Activated T-helper 1 cell treated with anti-CD3 and anti-CD28 coated beads, Interleukin-12 subunit alpha, Interleukin-12 subunit beta, Interleukin-2, Interleukin-4 antibody, amounts not matched to agents 30 ng/mL and 10 ng/mL and 1 ng/mL, durations not matched to agents 14 hours and 24 hours and 36 hours (primary cell): ENCODE data around the gene FGGY. TPM values are rescaled to one million over a fixed set of nuclear protein-coding genes. Genes with fewer than 3 reads are reported as not detected.

Experiments
- DNase-seq: peaks from one replicate; pipeline ENCODE4 v3.0.0; 2021; ENCODE audit warnings: low spot score
- H3K27ac Mint-ChIP-seq: one replicate; pipeline ENCODE4 v1.8.0; 2021; ENCODE audit warnings: mild to moderate bottlenecking, mixed read lengths
- H3K27me3 Mint-ChIP-seq: one replicate; pipeline ENCODE4 v1.8.0; 2022; ENCODE audit warnings: mild to moderate bottlenecking, moderate library complexity, mixed read lengths; ENCODE audit not compliant: insufficient read depth
- H3K36me3 Mint-ChIP-seq: one replicate; pipeline ENCODE4 v1.8.0; 2021; ENCODE audit warnings: low read depth, mixed read lengths
- H3K4me1 Mint-ChIP-seq: one replicate; pipeline ENCODE4 v1.8.0; 2021; ENCODE audit warnings: low read depth, mixed read lengths
- H3K4me3 Mint-ChIP-seq: one replicate; pipeline ENCODE4 v1.8.0; 2021; ENCODE audit warnings: mild to moderate bottlenecking, moderate library complexity, mixed read lengths
- H3K9me3 Mint-ChIP-seq: one replicate; pipeline ENCODE4 v1.8.0; 2021; ENCODE audit warnings: mixed read lengths
- intact Hi-C: fragments of 100-400 bp; cut with micrococcal nuclease; formaldehyde crosslinking; loops from one replicate; pipeline ENCODE4 v1.15.1; 2024
- total RNA-seq: library from RNA; stranded (reverse); gene quantifications from 2 replicates; pipeline ENCODE4 v1.2.3, GENCODE V29; 2022

FGGY gene
- total RNA-seq, 1 donor from 2014 or later = 7.1 TPM

GRCh38 chr1:59309795-59310548 is 13.1 kb downstream of the FGGY start:
- no peaks in the 10 kb centered on the region for H3K27me3 Mint-ChIP-seq
- H3K4me1 Mint-ChIP-seq = peaks cover 11% of the 10 kb centered on the region
- no peak overlapping the region for H3K4me3 Mint-ChIP-seq
- no peak for DNase-seq
- intact Hi-C loops = no loop called here
- H3K36me3 Mint-ChIP-seq = peaks cover 16% of the 10 kb centered on the region
- H3K9me3 Mint-ChIP-seq = peaks cover 24% of the 10 kb centered on the region
- H3K27ac Mint-ChIP-seq = no peak overlapping the region

- no peak for DNase-seq
- Mint-ChIP-seq H3K4me1 (peaks cover 18% of the 10 kb centered on the region), H3K9me3 (peaks cover 17% of the 10 kb centered on the region), H3K4me3 (no peak overlapping the region), H3K27me3 (no peaks in the 10 kb centered on the region), H3K36me3 (peaks cover 14% of the 10 kb centered on the region), H3K27ac (no peak overlapping the region)
- intact Hi-C loops = no loop called here
Observed at GRCh38 chr1:59310549-59311250, 13.8 kb downstream of the FGGY start.

- H3K4me3 Mint-ChIP-seq = no peak overlapping the region
- DNase-seq = no peak
- peaks cover 4% of the 10 kb centered on the region for H3K9me3 Mint-ChIP-seq
- intact Hi-C loops = no loop called here
- peaks cover 7% of the 10 kb centered on the region for H3K36me3 Mint-ChIP-seq
- peaks cover 26% of the 10 kb centered on the region for H3K4me1 Mint-ChIP-seq
- no peak overlapping the region for H3K27ac Mint-ChIP-seq
- no peaks in the 10 kb centered on the region for H3K27me3 Mint-ChIP-seq
Observed at GRCh38 chr1:59314776-59315528, 18.1 kb downstream of the FGGY start.

GRCh38 chr1:59315529-59316463 is 18.9 kb downstream of the FGGY start:
- no peak overlapping the region for H3K27ac Mint-ChIP-seq
- H3K4me3 Mint-ChIP-seq = no peak overlapping the region
- no peaks in the 10 kb centered on the region for H3K27me3 Mint-ChIP-seq
- no peak for DNase-seq
- peaks cover 4% of the 10 kb centered on the region for H3K9me3 Mint-ChIP-seq
- peaks cover 26% of the 10 kb centered on the region for H3K4me1 Mint-ChIP-seq
- intact Hi-C loops = no loop called here
- peaks cover 7% of the 10 kb centered on the region for H3K36me3 Mint-ChIP-seq

- no peak for DNase-seq
- intact Hi-C loops = no loop called here
- H3K4me1 Mint-ChIP-seq = peaks cover 26% of the 10 kb centered on the region
- no peak overlapping the region for H3K27ac Mint-ChIP-seq
- no peaks in the 10 kb centered on the region for H3K27me3 Mint-ChIP-seq
- H3K9me3 Mint-ChIP-seq = peaks cover 4% of the 10 kb centered on the region
- H3K4me3 Mint-ChIP-seq = no peak overlapping the region
- H3K36me3 Mint-ChIP-seq = peaks cover 7% of the 10 kb centered on the region
Observed at GRCh38 chr1:59316497-59317128, 19.7 kb downstream of the FGGY start.

- intact Hi-C loops = no loop called here
- Mint-ChIP-seq H3K27ac (no peak overlapping the region), H3K4me1 (peaks cover 26% of the 10 kb centered on the region), H3K4me3 (no peak overlapping the region), H3K27me3 (no peaks in the 10 kb centered on the region), H3K9me3 (peaks cover 2% of the 10 kb centered on the region), H3K36me3 (peaks cover 5% of the 10 kb centered on the region)
- no peak for DNase-seq
Observed at GRCh38 chr1:59317343-59317742, 20.4 kb downstream of the FGGY start.

- DNase-seq = no peak
- peaks cover 4% of the 10 kb centered on the region for H3K36me3 Mint-ChIP-seq
- no peak overlapping the region for H3K27ac Mint-ChIP-seq
- H3K9me3 Mint-ChIP-seq = no peaks in the 10 kb centered on the region
- H3K4me1 Mint-ChIP-seq = peaks cover 26% of the 10 kb centered on the region
- intact Hi-C loops = no loop called here
- H3K27me3 Mint-ChIP-seq = no peaks in the 10 kb centered on the region
- H3K4me3 Mint-ChIP-seq = no peak overlapping the region
Observed at GRCh38 chr1:59317780-59318179, 20.9 kb downstream of the FGGY start.

GRCh38 chr1:59318271-59318860 is 21.5 kb downstream of the FGGY start:
- no peak overlapping the region for H3K27ac Mint-ChIP-seq
- peaks cover 26% of the 10 kb centered on the region for H3K4me1 Mint-ChIP-seq
- DNase-seq = no peak
- no peaks in the 10 kb centered on the region for H3K9me3 Mint-ChIP-seq
- H3K36me3 Mint-ChIP-seq = peaks cover 3% of the 10 kb centered on the region
- no peaks in the 10 kb centered on the region for H3K27me3 Mint-ChIP-seq
- intact Hi-C loops = no loop called here
- no peak overlapping the region for H3K4me3 Mint-ChIP-seq

- peaks cover 10% of the 10 kb centered on the region for H3K36me3 Mint-ChIP-seq
- intact Hi-C loops = no loop called here
- peaks cover 10% of the 10 kb centered on the region for H3K9me3 Mint-ChIP-seq
Observed at GRCh38 chr1:59322394-59322793, 25.5 kb downstream of the FGGY start.

GRCh38 chr1:59322814-59323213 is 25.9 kb downstream of the FGGY start:
- no peak for DNase-seq
- peaks cover 10% of the 10 kb centered on the region for H3K9me3 Mint-ChIP-seq
- no peak overlapping the region for H3K27ac Mint-ChIP-seq
- no peaks in the 10 kb centered on the region for H3K27me3 Mint-ChIP-seq
- no peak overlapping the region for H3K4me3 Mint-ChIP-seq
- peaks cover 11% of the 10 kb centered on the region for H3K36me3 Mint-ChIP-seq
- peaks cover 12% of the 10 kb centered on the region for H3K4me1 Mint-ChIP-seq
- intact Hi-C loops = no loop called here

More at GRCh38 chr1:59322394-59322793, 25.5 kb downstream of the FGGY start:
- no peak for DNase-seq
- Mint-ChIP-seq H3K27me3 (no peaks in the 10 kb centered on the region), H3K27ac (no peak overlapping the region), H3K4me3 (no peak overlapping the region), H3K4me1 (peaks cover 7% of the 10 kb centered on the region)

- Mint-ChIP-seq H3K27ac (no peak overlapping the region), H3K27me3 (no peaks in the 10 kb centered on the region), H3K36me3 (peaks cover 11% of the 10 kb centered on the region), H3K4me1 (peaks cover 22% of the 10 kb centered on the region), H3K4me3 (no peak overlapping the region), H3K9me3 (peaks cover 10% of the 10 kb centered on the region)
- DNase-seq = no peak
- intact Hi-C loops = no loop called here
Observed at GRCh38 chr1:59323879-59324278, 27.0 kb downstream of the FGGY start.
